NT2/D1 (cell line): ENCODE measurements around the gene ZNF548.

Source experiments
- DNase-seq: peaks from one replicate; pipeline ENCODE4 v3.0.0-alpha.2; 2011; ENCODE audit warnings: low read depth, low spot score
- H3K27me3 ChIP-seq: 2 replicates; pipeline ENCODE4 v1.6.0; 2011; ENCODE audit warnings: mild to moderate bottlenecking; ENCODE audit not compliant: insufficient read length, insufficient read depth
- H3K36me3 ChIP-seq: 2 replicates; pipeline ENCODE4 v1.6.1; 2011; ENCODE audit warnings: mild to moderate bottlenecking, low read length, mixed read lengths; ENCODE audit not compliant: insufficient read depth, insufficient read length
- H3K4me1 ChIP-seq: 2 replicates; pipeline ENCODE4 v1.5.1; 2011; ENCODE audit not compliant: insufficient read depth, insufficient read length
- H3K4me3 ChIP-seq: 2 replicates; pipeline ENCODE4 v1.5.1; 2011; ENCODE audit warnings: low read depth; ENCODE audit not compliant: insufficient read length
- H3K9ac ChIP-seq: 2 replicates; pipeline ENCODE4 v1.6.0; 2011; ENCODE audit warnings: low read depth; ENCODE audit not compliant: insufficient read length
- H3K9me3 ChIP-seq: 2 replicates; pipeline ENCODE4 v1.5.1; 2011; ENCODE audit warnings: mild to moderate bottlenecking, low read length; ENCODE audit not compliant: insufficient read depth
- SUZ12 ChIP-seq: IDR thresholded peaks from 2 replicates; pipeline ENCODE4 v1.6.1; 2011; ENCODE audit not compliant: insufficient read length, insufficient read depth; ENCODE audit errors: extremely low read depth
- YY1 ChIP-seq: IDR thresholded peaks from 2 replicates; pipeline ENCODE4 v1.6.1; 2011; ENCODE audit not compliant: insufficient read length, insufficient read depth
- ZNF274 ChIP-seq: IDR thresholded peaks from 2 replicates; pipeline ENCODE4 v1.6.1; 2011; ENCODE audit warnings: mild to moderate bottlenecking, low read depth, low read length

ZNF548 gene

GRCh38 chr19:57389730-57390598 is at the start of gene ZNF548:
ZNF548 (plus strand) TSS chr19:57389854; CDS start chr19:57390100, 246 bp downstream.
- H3K4me3 ChIP-seq, result peak within 1 kb of the TSS; percentile 66
- peak within 1 kb of the TSS; percentile 79 for H3K9ac ChIP-seq
- H3K4me1 ChIP-seq, result no peaks in the 10 kb centered on the region
- no peaks in the 10 kb centered on the region for H3K9me3 ChIP-seq
- peak; percentile 97 for DNase-seq
- peaks cover 14% of the 10 kb centered on the region for H3K36me3 ChIP-seq
- no peaks in the 10 kb centered on the region for H3K27me3 ChIP-seq
- TF ChIP-seq YY1 (no peak), ZNF274 (no peak), SUZ12 (no peak)

- no peak for TF ChIP-seq YY1
- TF ChIP-seq ZNF274, result no peak
- TF ChIP-seq SUZ12, result no peak
- no peaks in the 10 kb centered on the region for H3K36me3 ChIP-seq
- no peak overlapping the region for H3K9ac ChIP-seq
- H3K4me1 ChIP-seq, result peaks cover 1% of the 10 kb centered on the region
- no peaks in the 10 kb centered on the region for H3K9me3 ChIP-seq
- H3K4me3 ChIP-seq, result no peak overlapping the region
- H3K27me3 ChIP-seq, result no peaks in the 10 kb centered on the region
- no peak for DNase-seq
Measured at GRCh38 chr19:57342582-57342981, 47.1 kb upstream of the ZNF548 start.

DNA sequence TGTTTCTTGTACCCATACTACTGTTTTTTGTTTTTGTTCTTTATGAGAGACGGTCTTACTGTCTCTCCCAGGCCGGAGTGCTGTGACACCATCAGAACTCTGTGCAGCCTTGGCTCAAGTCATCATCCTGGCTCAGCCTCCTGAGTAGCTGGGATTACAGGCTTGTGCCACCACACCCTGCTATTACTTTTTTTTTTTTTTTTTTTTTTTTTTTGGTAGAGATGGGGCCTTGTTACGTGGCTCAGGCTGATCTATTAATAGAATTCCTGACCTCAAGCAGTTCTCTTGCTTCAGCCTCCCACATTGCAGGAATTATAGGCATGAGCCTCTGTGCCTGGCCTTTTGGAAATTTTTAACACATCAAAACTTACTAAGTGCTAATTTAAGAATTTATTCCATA is 41.5 kb upstream of the ZNF548 start:
- Histone ChIP-seq H3K36me3 (peaks cover 10% of the 10 kb centered on the region), H3K9me3 (no peaks in the 10 kb centered on the region), H3K4me3 (no peak overlapping the region), H3K9ac (no peak overlapping the region), H3K4me1 (no peaks in the 10 kb centered on the region), H3K27me3 (no peaks in the 10 kb centered on the region)
- TF ChIP-seq SUZ12 (no peak), YY1 (no peak), ZNF274 (no peak)
- no peak for DNase-seq

GRCh38 chr19:57350877-57351805 is 38.5 kb upstream of the ZNF548 start, which contains the start of gene ZNF304:
ZNF304 (plus strand) TSS chr19:57351271; CDS start chr19:57351665, 394 bp downstream.
- Histone ChIP-seq H3K4me3 (peak within 1 kb of the TSS; percentile 98), H3K36me3 (peaks cover 39% of the 10 kb centered on the region), H3K9ac (peak within 1 kb of the TSS; percentile 96), H3K27me3 (no peaks in the 10 kb centered on the region), H3K4me1 (no peaks in the 10 kb centered on the region), H3K9me3 (no peaks in the 10 kb centered on the region)
- TF ChIP-seq YY1 (no peak), ZNF274 (no peak), SUZ12 (no peak)
- peak; percentile 86 for DNase-seq

DNA sequence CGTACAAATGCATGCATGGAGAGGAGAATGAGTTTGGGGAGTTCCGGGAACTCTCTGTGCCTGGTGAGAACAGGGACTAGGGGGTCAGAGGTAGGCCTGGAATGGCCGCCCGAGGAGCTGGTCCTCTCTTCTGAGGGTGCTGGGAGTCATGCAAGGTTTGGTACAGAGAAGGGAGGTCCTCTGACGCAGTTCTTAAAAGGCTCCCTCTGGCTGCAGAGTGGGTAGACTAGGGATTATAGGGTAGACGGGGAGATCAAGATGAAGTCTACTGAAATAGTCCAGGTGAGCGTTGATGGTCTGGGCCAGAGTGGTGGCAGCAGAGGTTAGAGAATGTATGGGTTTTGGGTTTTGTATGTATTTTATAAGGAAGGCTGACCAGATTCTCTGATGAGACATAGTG is 37.8 kb upstream of the ZNF548 start:
- Histone ChIP-seq H3K27me3 (no peaks in the 10 kb centered on the region), H3K9ac (peak overlapping the region; percentile 96), H3K36me3 (peaks cover 46% of the 10 kb centered on the region), H3K4me3 (peak overlapping the region; percentile 98), H3K9me3 (no peaks in the 10 kb centered on the region), H3K4me1 (no peaks in the 10 kb centered on the region)
- TF ChIP-seq YY1 (no peak), SUZ12 (no peak), ZNF274 (no peak)
- DNase-seq, result no peak

DNA sequence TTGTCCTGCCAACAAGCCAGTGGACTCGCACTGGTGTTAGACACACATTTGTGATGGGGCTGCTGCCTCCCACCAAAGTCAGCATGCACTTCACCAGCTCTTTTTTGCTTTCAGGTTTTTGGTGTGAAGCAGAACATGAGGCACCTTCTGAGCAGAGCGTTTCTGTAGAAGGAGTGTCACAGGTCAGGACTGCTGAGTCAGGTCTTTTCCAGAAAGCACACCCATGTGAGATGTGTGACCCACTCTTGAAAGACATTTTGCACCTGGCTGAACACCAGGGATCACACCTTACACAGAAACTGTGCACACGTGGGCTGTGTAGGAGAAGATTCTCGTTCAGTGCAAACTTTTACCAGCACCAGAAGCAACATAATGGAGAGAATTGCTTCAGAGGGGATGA is 33.7 kb upstream of the ZNF548 start:
- DNase-seq, result no peak
- H3K36me3 ChIP-seq, result peaks cover 74% of the 10 kb centered on the region
- H3K4me1 ChIP-seq, result no peaks in the 10 kb centered on the region

More for the DNA sequence above, 33.7 kb upstream of the ZNF548 start:
- Histone ChIP-seq H3K4me3 (no peak overlapping the region), H3K9ac (no peak overlapping the region), H3K27me3 (no peaks in the 10 kb centered on the region), H3K9me3 (no peaks in the 10 kb centered on the region)
- TF ChIP-seq YY1 (no peak), SUZ12 (no peak), ZNF274 (no peak)
